ENCODE data around the gene PLXNA4. TPM values are rescaled to one million over a fixed set of nuclear protein-coding genes. Genes with fewer than 3 reads are reported as not detected.

The PLXNA4 gene
- total and polyA plus RNA-seq, 4 donors: 0.04 to 1.1 (median 0.41) TPM

DNA sequence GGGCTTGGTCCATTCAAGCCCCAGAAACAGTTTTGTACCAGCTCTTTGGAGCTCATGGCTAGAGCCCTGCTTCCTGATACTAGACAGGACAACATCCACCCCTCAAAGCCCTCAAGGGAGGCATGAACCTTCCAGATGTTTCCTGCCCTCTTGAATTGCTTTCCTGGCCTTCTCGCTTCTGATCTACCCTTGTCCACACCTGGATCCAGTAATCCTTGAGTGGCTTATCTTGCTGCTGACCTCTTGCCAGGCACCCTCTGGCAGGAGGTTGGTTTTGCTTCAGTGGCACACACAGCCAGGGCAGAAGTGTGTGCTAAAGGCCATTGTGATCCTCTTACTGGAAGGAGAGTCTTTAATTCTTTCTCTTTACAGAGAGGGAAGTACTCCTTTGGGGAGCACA is 495.8 kb downstream of the PLXNA4 start:
- no peak overlapping the region for H3K4me3 ChIP-seq (ENCODE audit: low read depth in 1 of 3, low read length in 3 of 3)
- H3K4me1 ChIP-seq (ENCODE audit: control insufficient read depth in 4 of 4, insufficient read depth in 4 of 4, low read length in 3 of 4): peaks cover 0 to 11% (median 8%) of the 10 kb centered on the region in 4 donors
- DNase-seq (ENCODE audit: low spot score): no peak
- no peak overlapping the region for H3K27ac ChIP-seq (ENCODE audit: low read depth in 1 of 2, low read length in 2 of 2)
- no peaks in the 10 kb centered on the region for H3K9me3 ChIP-seq (ENCODE audit: control insufficient read depth in 4 of 4, low read length in 3 of 4)
- TF ChIP-seq SP1 (IDR thresholded peaks at IDR 0.05): no peak
- TF ChIP-seq FOXA2 (IDR thresholded peaks at IDR 0.05): no peak
- TF ChIP-seq, protein P1, sequence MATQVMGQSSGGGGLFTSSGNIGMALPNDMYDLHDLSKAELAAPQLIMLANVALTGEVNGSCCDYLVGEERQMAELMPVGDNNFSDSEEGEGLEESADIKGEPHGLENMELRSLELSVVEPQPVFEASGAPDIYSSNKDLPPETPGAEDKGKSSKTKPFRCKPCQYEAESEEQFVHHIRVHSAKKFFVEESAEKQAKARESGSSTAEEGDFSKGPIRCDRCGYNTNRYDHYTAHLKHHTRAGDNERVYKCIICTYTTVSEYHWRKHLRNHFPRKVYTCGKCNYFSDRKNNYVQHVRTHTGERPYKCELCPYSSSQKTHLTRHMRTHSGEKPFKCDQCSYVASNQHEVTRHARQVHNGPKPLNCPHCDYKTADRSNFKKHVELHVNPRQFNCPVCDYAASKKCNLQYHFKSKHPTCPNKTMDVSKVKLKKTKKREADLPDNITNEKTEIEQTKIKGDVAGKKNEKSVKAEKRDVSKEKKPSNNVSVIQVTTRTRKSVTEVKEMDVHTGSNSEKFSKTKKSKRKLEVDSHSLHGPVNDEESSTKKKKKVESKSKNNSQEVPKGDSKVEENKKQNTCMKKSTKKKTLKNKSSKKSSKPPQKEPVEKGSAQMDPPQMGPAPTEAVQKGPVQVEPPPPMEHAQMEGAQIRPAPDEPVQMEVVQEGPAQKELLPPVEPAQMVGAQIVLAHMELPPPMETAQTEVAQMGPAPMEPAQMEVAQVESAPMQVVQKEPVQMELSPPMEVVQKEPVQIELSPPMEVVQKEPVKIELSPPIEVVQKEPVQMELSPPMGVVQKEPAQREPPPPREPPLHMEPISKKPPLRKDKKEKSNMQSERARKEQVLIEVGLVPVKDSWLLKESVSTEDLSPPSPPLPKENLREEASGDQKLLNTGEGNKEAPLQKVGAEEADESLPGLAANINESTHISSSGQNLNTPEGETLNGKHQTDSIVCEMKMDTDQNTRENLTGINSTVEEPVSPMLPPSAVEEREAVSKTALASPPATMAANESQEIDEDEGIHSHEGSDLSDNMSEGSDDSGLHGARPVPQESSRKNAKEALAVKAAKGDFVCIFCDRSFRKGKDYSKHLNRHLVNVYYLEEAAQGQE (IDR thresholded peaks at IDR 0.05): no peak
- no peak for TF ChIP-seq HNF4G (IDR thresholded peaks at IDR 0.05)
- no peak for TF ChIP-seq EGR1 (IDR thresholded peaks at IDR 0.05; ENCODE audit: low read depth in 2 of 2)
- TF ChIP-seq, protein P2, sequence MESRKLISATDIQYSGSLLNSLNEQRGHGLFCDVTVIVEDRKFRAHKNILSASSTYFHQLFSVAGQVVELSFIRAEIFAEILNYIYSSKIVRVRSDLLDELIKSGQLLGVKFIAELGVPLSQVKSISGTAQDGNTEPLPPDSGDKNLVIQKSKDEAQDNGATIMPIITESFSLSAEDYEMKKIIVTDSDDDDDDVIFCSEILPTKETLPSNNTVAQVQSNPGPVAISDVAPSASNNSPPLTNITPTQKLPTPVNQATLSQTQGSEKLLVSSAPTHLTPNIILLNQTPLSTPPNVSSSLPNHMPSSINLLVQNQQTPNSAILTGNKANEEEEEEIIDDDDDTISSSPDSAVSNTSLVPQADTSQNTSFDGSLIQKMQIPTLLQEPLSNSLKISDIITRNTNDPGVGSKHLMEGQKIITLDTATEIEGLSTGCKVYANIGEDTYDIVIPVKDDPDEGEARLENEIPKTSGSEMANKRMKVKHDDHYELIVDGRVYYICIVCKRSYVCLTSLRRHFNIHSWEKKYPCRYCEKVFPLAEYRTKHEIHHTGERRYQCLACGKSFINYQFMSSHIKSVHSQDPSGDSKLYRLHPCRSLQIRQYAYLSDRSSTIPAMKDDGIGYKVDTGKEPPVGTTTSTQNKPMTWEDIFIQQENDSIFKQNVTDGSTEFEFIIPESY (IDR thresholded peaks at IDR 0.05): no peak
- no peak for TF ChIP-seq TAF1 (conservative IDR thresholded peaks at IDR 0.05)
- no peak for TF ChIP-seq NR2F2 (IDR thresholded peaks at IDR 0.05)
- TF ChIP-seq RAD21 (IDR thresholded peaks at IDR 0.05): no peak
- no peak for TF ChIP-seq HNF4A (conservative IDR thresholded peaks at IDR 0.05)
- TF ChIP-seq, protein P3, sequence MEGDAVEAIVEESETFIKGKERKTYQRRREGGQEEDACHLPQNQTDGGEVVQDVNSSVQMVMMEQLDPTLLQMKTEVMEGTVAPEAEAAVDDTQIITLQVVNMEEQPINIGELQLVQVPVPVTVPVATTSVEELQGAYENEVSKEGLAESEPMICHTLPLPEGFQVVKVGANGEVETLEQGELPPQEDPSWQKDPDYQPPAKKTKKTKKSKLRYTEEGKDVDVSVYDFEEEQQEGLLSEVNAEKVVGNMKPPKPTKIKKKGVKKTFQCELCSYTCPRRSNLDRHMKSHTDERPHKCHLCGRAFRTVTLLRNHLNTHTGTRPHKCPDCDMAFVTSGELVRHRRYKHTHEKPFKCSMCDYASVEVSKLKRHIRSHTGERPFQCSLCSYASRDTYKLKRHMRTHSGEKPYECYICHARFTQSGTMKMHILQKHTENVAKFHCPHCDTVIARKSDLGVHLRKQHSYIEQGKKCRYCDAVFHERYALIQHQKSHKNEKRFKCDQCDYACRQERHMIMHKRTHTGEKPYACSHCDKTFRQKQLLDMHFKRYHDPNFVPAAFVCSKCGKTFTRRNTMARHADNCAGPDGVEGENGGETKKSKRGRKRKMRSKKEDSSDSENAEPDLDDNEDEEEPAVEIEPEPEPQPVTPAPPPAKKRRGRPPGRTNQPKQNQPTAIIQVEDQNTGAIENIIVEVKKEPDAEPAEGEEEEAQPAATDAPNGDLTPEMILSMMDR (IDR thresholded peaks at IDR 0.05; ENCODE audit: low read depth, low read length, missing input control): no peak
- TF ChIP-seq RXRA (IDR thresholded peaks at IDR 0.05): no peak
- TF ChIP-seq JUND (IDR thresholded peaks at IDR 0.05): no peak
- no peak for TF ChIP-seq GABPA (IDR thresholded peaks at IDR 0.05 in 1 of 2, conservative IDR thresholded peaks at IDR 0.05 in 1 of 2)
- TF ChIP-seq, protein P4, sequence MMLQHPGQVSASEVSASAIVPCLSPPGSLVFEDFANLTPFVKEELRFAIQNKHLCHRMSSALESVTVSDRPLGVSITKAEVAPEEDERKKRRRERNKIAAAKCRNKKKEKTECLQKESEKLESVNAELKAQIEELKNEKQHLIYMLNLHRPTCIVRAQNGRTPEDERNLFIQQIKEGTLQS (IDR thresholded peaks at IDR 0.05): no peak
- TF ChIP-seq, protein P5, sequence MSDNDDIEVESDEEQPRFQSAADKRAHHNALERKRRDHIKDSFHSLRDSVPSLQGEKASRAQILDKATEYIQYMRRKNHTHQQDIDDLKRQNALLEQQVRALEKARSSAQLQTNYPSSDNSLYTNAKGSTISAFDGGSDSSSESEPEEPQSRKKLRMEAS (IDR thresholded peaks at IDR 0.05): no peak
- 80% methylated on average over 1 of the region's 1 CpG for WGBS
- H3K9ac ChIP-seq (ENCODE audit: low read depth in 1 of 2, low read length in 2 of 2): no peak overlapping the region
- H3K27me3 ChIP-seq (ENCODE audit: control insufficient read depth in 4 of 4, insufficient read depth in 4 of 4, low read length in 3 of 4): no peaks in the 10 kb centered on the region
- no peaks in the 10 kb centered on the region for H3K36me3 ChIP-seq (ENCODE audit: control insufficient read depth in 4 of 4, insufficient read depth in 3 of 4, low read depth in 1 of 4, low read length in 3 of 4)
